ENCODE data around the gene RPL36AL.

Gene RPL36AL

GRCh38 chr14:49607583-49607982 is 12.8 kb downstream of the RPL36AL start:
- Histone ChIP-seq H3K4me1 (ENCODE audit: insufficient read depth, poor library complexity, severe bottlenecking) (no peaks in the 10 kb centered on the region), H3K4me3 (ENCODE audit: severe bottlenecking) (no peak overlapping the region), H3K36me3 (ENCODE audit: low read depth) (peaks cover 68% of the 10 kb centered on the region), H3K27ac (ENCODE audit: poor library complexity, severe bottlenecking) (no peak overlapping the region), H3K27me3 (ENCODE audit: insufficient read depth, poor library complexity, severe bottlenecking) (no peaks in the 10 kb centered on the region), H3K9me3 (ENCODE audit: severe bottlenecking) (no peaks in the 10 kb centered on the region)
- ATAC-seq (ENCODE audit: low read depth): no peak
- no peak for TF ChIP-seq CTCF (IDR thresholded peaks at IDR 0.05; ENCODE audit: poor library complexity, severe bottlenecking)
- no peak for DNase-seq (ENCODE audit: low spot score)

- Histone ChIP-seq H3K9me3 (ENCODE audit: severe bottlenecking) (no peaks in the 10 kb centered on the region), H3K27me3 (ENCODE audit: insufficient read depth, poor library complexity, severe bottlenecking) (no peaks in the 10 kb centered on the region), H3K4me3 (ENCODE audit: severe bottlenecking) (peak within 1 kb of the TSS; percentile 93), H3K36me3 (ENCODE audit: low read depth) (peaks cover 24% of the 10 kb centered on the region), H3K4me1 (ENCODE audit: insufficient read depth, poor library complexity, severe bottlenecking) (peaks cover 22% of the 10 kb centered on the region), H3K27ac (ENCODE audit: poor library complexity, severe bottlenecking) (peak within 1 kb of the TSS; percentile 82)
- ATAC-seq (ENCODE audit: low read depth) (peak; percentile 81), DNase-seq (ENCODE audit: low spot score) (peak; percentile 93)
- no peak for TF ChIP-seq CTCF (IDR thresholded peaks at IDR 0.05; ENCODE audit: poor library complexity, severe bottlenecking)
These were observed 21.7 kb downstream of the RPL36AL start, which contains the start of gene LRR1 for GRCh38 chr14:49598485-49599300. Gene LRR1 (plus strand): TSS chr14:49598940. CDS start chr14:49599021, 81 bp downstream.

- H3K4me3 ChIP-seq (ENCODE audit: severe bottlenecking): peak overlapping the region; percentile 93
- ATAC-seq (ENCODE audit: low read depth): peak; percentile 5; the same call in 2 of the 3 replicates
These were observed 22.3 kb downstream of the RPL36AL start for GRCh38 chr14:49598189-49598484.

GRCh38 chr14:49594347-49595091 is 25.9 kb downstream of the RPL36AL start:
- no peaks in the 10 kb centered on the region for H3K27me3 ChIP-seq (ENCODE audit: insufficient read depth, poor library complexity, severe bottlenecking)
- no peak overlapping the region for H3K4me3 ChIP-seq (ENCODE audit: severe bottlenecking)
- no peak for TF ChIP-seq CTCF (IDR thresholded peaks at IDR 0.05; ENCODE audit: poor library complexity, severe bottlenecking)
- no peak for ATAC-seq (ENCODE audit: low read depth)
- H3K9me3 ChIP-seq (ENCODE audit: severe bottlenecking): no peaks in the 10 kb centered on the region
- no peaks in the 10 kb centered on the region for H3K36me3 ChIP-seq (ENCODE audit: low read depth)
- H3K4me1 ChIP-seq (ENCODE audit: insufficient read depth, poor library complexity, severe bottlenecking): peaks cover 14% of the 10 kb centered on the region
- H3K27ac ChIP-seq (ENCODE audit: poor library complexity, severe bottlenecking): peak overlapping the region; percentile 17
- no peak for DNase-seq (ENCODE audit: low spot score)

More at GRCh38 chr14:49598189-49598484, 22.3 kb downstream of the RPL36AL start:
- Histone ChIP-seq H3K27me3 (ENCODE audit: insufficient read depth, poor library complexity, severe bottlenecking) (no peaks in the 10 kb centered on the region), H3K4me1 (ENCODE audit: insufficient read depth, poor library complexity, severe bottlenecking) (peaks cover 22% of the 10 kb centered on the region), H3K27ac (ENCODE audit: poor library complexity, severe bottlenecking) (peak overlapping the region; percentile 82), H3K9me3 (ENCODE audit: severe bottlenecking) (no peaks in the 10 kb centered on the region), H3K36me3 (ENCODE audit: low read depth) (peaks cover 22% of the 10 kb centered on the region)
- no peak for TF ChIP-seq CTCF (IDR thresholded peaks at IDR 0.05; ENCODE audit: poor library complexity, severe bottlenecking)
- no peak for DNase-seq (ENCODE audit: low spot score)
